GM21423 (cell line): ENCODE data around the gene PDLIM5.
"Not testable (repeated sequence)": the region's sequence is repeated elsewhere in the genome, so short reads cannot be mapped to it uniquely, and the experiment has no call there.

Experiments used
- ATAC-seq: cut with Tn5 transposase; IDR thresholded peaks from one replicate; pipeline ENCODE4 v1.9.1; 2021; ENCODE audit warnings: mild to moderate bottlenecking, moderate library complexity; ENCODE audit not compliant: unreplicated experiment

Gene PDLIM5

GRCh38 chr4:94639298-94639697 lies 187.6 kb downstream of the PDLIM5 start:
- no peak for ATAC-seq

- ATAC-seq: no peak
Measured at GRCh38 chr4:94640151-94640550, 188.4 kb downstream of the PDLIM5 start.

- peak; percentile 65 for ATAC-seq
Measured at GRCh38 chr4:94641702-94642560, 190.2 kb downstream of the PDLIM5 start.

- no peak for ATAC-seq
Measured at GRCh38 chr4:94642561-94642866, 190.8 kb downstream of the PDLIM5 start.

GRCh38 chr4:94648699-94649098 lies 197.0 kb downstream of the PDLIM5 start:
- no peak for ATAC-seq

GRCh38 chr4:94649381-94650133 lies 197.8 kb downstream of the PDLIM5 start:
- ATAC-seq: no peak

GRCh38 chr4:94650134-94650495 lies 198.4 kb downstream of the PDLIM5 start:
- no peak for ATAC-seq

- no peak for ATAC-seq
Measured at GRCh38 chr4:94650690-94651089, 198.9 kb downstream of the PDLIM5 start.

- no peak for ATAC-seq
Measured at GRCh38 chr4:94653095-94653649, 201.4 kb downstream of the PDLIM5 start.

GRCh38 chr4:94653984-94654609 lies 202.4 kb downstream of the PDLIM5 start:
- ATAC-seq: no peak

- ATAC-seq: no peak
Measured at GRCh38 chr4:94654714-94655113, 203.0 kb downstream of the PDLIM5 start.

- ATAC-seq: no peak
Measured at GRCh38 chr4:94660614-94661013, 208.9 kb downstream of the PDLIM5 start.

- not testable (repeated sequence) for ATAC-seq
Measured at GRCh38 chr4:94665021-94665420, 213.3 kb downstream of the PDLIM5 start.

GRCh38 chr4:94665500-94666404 lies 214.0 kb downstream of the PDLIM5 start:
- ATAC-seq: no peak

- no peak for ATAC-seq
Measured at GRCh38 chr4:94668724-94669123, 217.0 kb downstream of the PDLIM5 start.

GRCh38 chr4:94669672-94670664 lies 218.2 kb downstream of the PDLIM5 start:
- no peak for ATAC-seq

GRCh38 chr4:94671113-94671512 lies 219.4 kb downstream of the PDLIM5 start:
- ATAC-seq: no peak

GRCh38 chr4:94673961-94674360 lies 222.2 kb downstream of the PDLIM5 start:
- ATAC-seq: no peak

- no peak for ATAC-seq
Measured at GRCh38 chr4:94676970-94677369, 225.2 kb downstream of the PDLIM5 start.
